Mesenchymal stem cell (in vitro differentiated cells and primary cell): ENCODE results near the gene COPS9.

ENCODE experiments used
- DNase-seq: peaks from one replicate; pipeline ENCODE4 v3.0.0-alpha.2; 2013
- H2AFZ ChIP-seq: one replicate; pipeline ENCODE4 v1.6.1; 2013; ENCODE audit warnings: low read depth, mild to moderate bottlenecking, control low read depth, inconsistent platforms, low read length, moderate library complexity
- H2AK5ac ChIP-seq: 2 replicates; pipeline ENCODE4 v1.6.1; 2013; ENCODE audit warnings: low read length, moderate library complexity, mild to moderate bottlenecking, inconsistent platforms; ENCODE audit not compliant: severe bottlenecking
- H2BK120ac ChIP-seq: one replicate; pipeline ENCODE4 v1.6.1; 2013; ENCODE audit warnings: low read depth, mild to moderate bottlenecking, inconsistent platforms, low read length, moderate library complexity
- H2BK12ac ChIP-seq, 2 experiments: one replicate each; pipeline ENCODE4 v1.6.1; 2013; ENCODE audit warnings: inconsistent platforms in 2 of 2, low read length in 2 of 2, mild to moderate bottlenecking in 2 of 2, moderate library complexity in 2 of 2, control low read depth in 1 of 2
- H2BK15ac ChIP-seq: one replicate; pipeline ENCODE4 v1.6.1; 2013; ENCODE audit warnings: mild to moderate bottlenecking, low read depth, inconsistent platforms; ENCODE audit not compliant: poor library complexity, severe bottlenecking
- H2BK5ac ChIP-seq: 2 replicates; pipeline ENCODE4 v1.6.1; 2013; ENCODE audit warnings: low read depth, mild to moderate bottlenecking, low read length, control low read depth, inconsistent platforms; ENCODE audit not compliant: poor library complexity, severe bottlenecking
- H3K14ac ChIP-seq, 2 experiments: one replicate each; pipeline ENCODE4 v1.6.1; 2013; ENCODE audit warnings: inconsistent platforms in 2 of 2, low read length in 2 of 2, control low read depth in 1 of 2, mild to moderate bottlenecking in 1 of 2, moderate library complexity in 1 of 2
- H3K18ac ChIP-seq, 2 experiments: one replicate each; pipeline ENCODE4 v1.6.1; 2013; ENCODE audit warnings: inconsistent platforms in 2 of 2, low read length in 2 of 2, control low read depth in 1 of 2, low read depth in 1 of 2, mild to moderate bottlenecking in 1 of 2
- H3K23ac ChIP-seq, 2 experiments: one replicate each; pipeline ENCODE4 v1.6.1; 2013; ENCODE audit warnings: inconsistent platforms in 2 of 2, low read length in 2 of 2, mild to moderate bottlenecking in 2 of 2, moderate library complexity in 2 of 2, control low read depth in 1 of 2
- H3K27ac ChIP-seq: 2 replicates; pipeline ENCODE4 v1.5.1; 2013; ENCODE audit warnings: mild to moderate bottlenecking, moderate library complexity, low read length, control low read depth, inconsistent platforms; ENCODE audit not compliant: poor library complexity, severe bottlenecking
- H3K27me3 ChIP-seq, 2 experiments: 2 replicates each; pipeline versions ENCODE4 v1.6.1 to v1.7.0; 2013; ENCODE audit warnings: low read length in 2 of 2, mild to moderate bottlenecking in 2 of 2, moderate library complexity in 2 of 2, control low read depth in 1 of 2, inconsistent platforms in 1 of 2; ENCODE audit not compliant: control insufficient read depth in 1 of 2, insufficient read depth in 1 of 2
- H3K36me3 ChIP-seq, 2 experiments: 2 replicates each; pipeline versions ENCODE4 v1.6.1 to v1.7.0; 2013; ENCODE audit warnings: low read length in 2 of 2, control low read depth in 1 of 2, inconsistent platforms in 1 of 2, low read depth in 1 of 2, mild to moderate bottlenecking in 1 of 2; ENCODE audit not compliant: insufficient read depth in 2 of 2, control insufficient read depth in 1 of 2
- H3K4ac ChIP-seq, 2 experiments: one replicate each; pipeline ENCODE4 v1.6.1; 2013; ENCODE audit warnings: inconsistent platforms in 2 of 2, low read length in 2 of 2, mild to moderate bottlenecking in 2 of 2, moderate library complexity in 2 of 2, control low read depth in 1 of 2, low read depth in 1 of 2
- H3K4me1 ChIP-seq: 2 replicates; pipeline ENCODE4 v1.6.1; 2013; ENCODE audit warnings: low read depth, low read length, control low read depth; ENCODE audit not compliant: control insufficient read depth, insufficient read depth
- H3K4me2 ChIP-seq: 2 replicates; pipeline ENCODE4 v1.6.1; 2013; ENCODE audit warnings: low read length, mild to moderate bottlenecking, inconsistent platforms; ENCODE audit not compliant: poor library complexity, severe bottlenecking
- H3K4me3 ChIP-seq, 2 experiments: 2 replicates each; pipeline versions ENCODE4 v1.5.1 to v1.7.0; 2013; ENCODE audit warnings: low read length in 2 of 2, mild to moderate bottlenecking in 2 of 2, control low read depth in 1 of 2, low read depth in 1 of 2; ENCODE audit not compliant: insufficient read depth in 1 of 2
- H3K79me1 ChIP-seq: replicated peaks from 2 replicates; pipeline ENCODE4 v1.6.1; 2013; ENCODE audit warnings: mild to moderate bottlenecking, control low read depth, low read length, inconsistent platforms; ENCODE audit not compliant: poor library complexity, severe bottlenecking
- H3K9ac ChIP-seq: 2 replicates; pipeline ENCODE4 v1.7.0; 2013; ENCODE audit warnings: mild to moderate bottlenecking, low read length, moderate library complexity
- H3K9me3 ChIP-seq: 2 replicates; pipeline ENCODE4 v1.7.0; 2013; ENCODE audit warnings: mild to moderate bottlenecking, low read length; ENCODE audit not compliant: control insufficient read depth
- H4K8ac ChIP-seq: one replicate; pipeline ENCODE4 v1.6.1; 2013; ENCODE audit warnings: inconsistent platforms, mild to moderate bottlenecking, low read length, moderate library complexity
- H4K91ac ChIP-seq: one replicate; pipeline ENCODE4 v1.6.1; 2013; ENCODE audit warnings: mild to moderate bottlenecking, low read length, inconsistent platforms
- WGBS: methylation state at CpG from one replicate; pipeline ENCODE4 v1.1.7; 2013; ENCODE audit warnings: mixed read lengths; 5-methylcytosine and 5-hydroxymethylcytosine counted together

Gene COPS9

GRCh38 chr2:240143801-240144648 is 7.9 kb upstream of the COPS9 start:
- Histone ChIP-seq H4K91ac (no peak overlapping the region), H2AFZ (peak overlapping the region; percentile 5), H3K79me1 (no peaks in the 10 kb centered on the region), H2BK120ac (no peak overlapping the region), H3K27ac (no peak overlapping the region), H2BK15ac (no peak overlapping the region), H3K4me1 (peaks cover 4% of the 10 kb centered on the region), H3K18ac (no peak overlapping the region), H3K9ac (peak overlapping the region; percentile 20), H4K8ac (peak overlapping the region; percentile 50), H3K4me3 (no peak overlapping the region), H3K23ac (no peak overlapping the region), H2BK5ac (no peak overlapping the region), H3K14ac (no peak overlapping the region), H3K9me3 (no peaks in the 10 kb centered on the region), H3K4ac (no peak overlapping the region), H2BK12ac (no peak overlapping the region), H3K4me2 (no peak overlapping the region), H3K27me3 (peaks cover 27 to 65% of the 10 kb centered on the region in 2 experiments), H3K36me3 (no peaks in the 10 kb centered on the region), H2AK5ac (no peak overlapping the region)
- 41% methylated on average over 36 of the region's 36 CpGs for WGBS
- DNase-seq = peak; percentile 53

- H2AFZ ChIP-seq = no peak overlapping the region
Observed at GRCh38 chr2:240143276-240143675, 7.2 kb upstream of the COPS9 start.

GRCh38 chr2:240142859-240143258 is 6.8 kb upstream of the COPS9 start:
- Histone ChIP-seq H2AFZ (no peak overlapping the region), H3K14ac (no peak overlapping the region), H2BK120ac (no peak overlapping the region), H3K79me1 (no peaks in the 10 kb centered on the region), H3K4me2 (no peak overlapping the region), H2BK12ac (no peak overlapping the region), H3K27ac (no peak overlapping the region), H3K9me3 (no peaks in the 10 kb centered on the region), H3K4ac (no peak overlapping the region), H3K36me3 (no peaks in the 10 kb centered on the region), H2BK5ac (no peak overlapping the region), H4K8ac (no peak overlapping the region), H3K9ac (no peak overlapping the region), H4K91ac (no peak overlapping the region), H2BK15ac (no peak overlapping the region), H3K4me3 (no peak overlapping the region), H2AK5ac (no peak overlapping the region), H3K4me1 (peaks cover 4% of the 10 kb centered on the region), H3K23ac (no peak overlapping the region), H3K27me3 (peaks cover 27 to 58% of the 10 kb centered on the region in 2 experiments), H3K18ac (no peak overlapping the region)
- no peak for DNase-seq
- WGBS = 83% methylated on average over 5 of the region's 5 CpGs

More at GRCh38 chr2:240143276-240143675, 7.2 kb upstream of the COPS9 start:
- Histone ChIP-seq H3K27ac (no peak overlapping the region), H2BK12ac (no peak overlapping the region), H3K79me1 (no peaks in the 10 kb centered on the region), H4K8ac (no peak overlapping the region), H2BK5ac (no peak overlapping the region), H3K18ac (no peak overlapping the region), H3K9me3 (no peaks in the 10 kb centered on the region), H3K27me3 (peaks cover 27 to 58% of the 10 kb centered on the region in 2 experiments), H2AK5ac (no peak overlapping the region), H3K4me2 (no peak overlapping the region), H3K4ac (no peak overlapping the region), H3K4me3 (no peak overlapping the region), H4K91ac (no peak overlapping the region), H3K4me1 (peaks cover 4% of the 10 kb centered on the region), H2BK120ac (no peak overlapping the region), H3K36me3 (no peaks in the 10 kb centered on the region), H3K23ac (no peak overlapping the region), H2BK15ac (no peak overlapping the region), H3K9ac (no peak overlapping the region), H3K14ac (no peak overlapping the region)
- 75% methylated on average over 6 of the region's 6 CpGs for WGBS
- no peak for DNase-seq

GRCh38 chr2:240142256-240142775 is 6.2 kb upstream of the COPS9 start:
- H2AK5ac ChIP-seq = no peak overlapping the region
- H4K8ac ChIP-seq = no peak overlapping the region
- no peak overlapping the region for H3K14ac ChIP-seq
- H3K27ac ChIP-seq = no peak overlapping the region
- no peak overlapping the region for H2BK15ac ChIP-seq
- H2AFZ ChIP-seq = no peak overlapping the region
- no peak overlapping the region for H2BK120ac ChIP-seq
- no peaks in the 10 kb centered on the region for H3K79me1 ChIP-seq
- no peak overlapping the region for H3K23ac ChIP-seq
- no peak overlapping the region for H3K9ac ChIP-seq
- no peak for DNase-seq
- H3K9me3 ChIP-seq = no peaks in the 10 kb centered on the region
- 86% methylated on average over 16 of the region's 16 CpGs for WGBS
- no peak overlapping the region for H4K91ac ChIP-seq
- no peak overlapping the region for H3K4me3 ChIP-seq
- H3K4me2 ChIP-seq = no peak overlapping the region
- no peak overlapping the region for H3K18ac ChIP-seq
- no peak overlapping the region for H3K4ac ChIP-seq
- H3K4me1 ChIP-seq = peaks cover 3% of the 10 kb centered on the region
- no peak overlapping the region for H2BK12ac ChIP-seq
- H3K36me3 ChIP-seq = no peaks in the 10 kb centered on the region
- H2BK5ac ChIP-seq = no peak overlapping the region
- peaks cover 27 to 58% of the 10 kb centered on the region in 2 experiments for H3K27me3 ChIP-seq
